IPS DF 4.7 (cell line): ENCODE results near the gene POGK.
"Not testable (repeated sequence)": the region's sequence is repeated elsewhere in the genome, so short reads cannot be mapped to it uniquely, and the experiment has no call there.

Experiments
- DNase-seq: peaks from one replicate; pipeline ENCODE4 v3.0.0-alpha.2; 2013; ENCODE audit warnings: low spot score; ENCODE audit errors: extremely low read depth

Gene POGK, protein sequence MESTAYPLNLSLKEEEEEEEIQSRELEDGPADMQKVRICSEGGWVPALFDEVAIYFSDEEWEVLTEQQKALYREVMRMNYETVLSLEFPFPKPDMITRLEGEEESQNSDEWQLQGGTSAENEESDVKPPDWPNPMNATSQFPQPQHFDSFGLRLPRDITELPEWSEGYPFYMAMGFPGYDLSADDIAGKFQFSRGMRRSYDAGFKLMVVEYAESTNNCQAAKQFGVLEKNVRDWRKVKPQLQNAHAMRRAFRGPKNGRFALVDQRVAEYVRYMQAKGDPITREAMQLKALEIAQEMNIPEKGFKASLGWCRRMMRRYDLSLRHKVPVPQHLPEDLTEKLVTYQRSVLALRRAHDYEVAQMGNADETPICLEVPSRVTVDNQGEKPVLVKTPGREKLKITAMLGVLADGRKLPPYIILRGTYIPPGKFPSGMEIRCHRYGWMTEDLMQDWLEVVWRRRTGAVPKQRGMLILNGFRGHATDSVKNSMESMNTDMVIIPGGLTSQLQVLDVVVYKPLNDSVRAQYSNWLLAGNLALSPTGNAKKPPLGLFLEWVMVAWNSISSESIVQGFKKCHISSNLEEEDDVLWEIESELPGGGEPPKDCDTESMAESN

DNA sequence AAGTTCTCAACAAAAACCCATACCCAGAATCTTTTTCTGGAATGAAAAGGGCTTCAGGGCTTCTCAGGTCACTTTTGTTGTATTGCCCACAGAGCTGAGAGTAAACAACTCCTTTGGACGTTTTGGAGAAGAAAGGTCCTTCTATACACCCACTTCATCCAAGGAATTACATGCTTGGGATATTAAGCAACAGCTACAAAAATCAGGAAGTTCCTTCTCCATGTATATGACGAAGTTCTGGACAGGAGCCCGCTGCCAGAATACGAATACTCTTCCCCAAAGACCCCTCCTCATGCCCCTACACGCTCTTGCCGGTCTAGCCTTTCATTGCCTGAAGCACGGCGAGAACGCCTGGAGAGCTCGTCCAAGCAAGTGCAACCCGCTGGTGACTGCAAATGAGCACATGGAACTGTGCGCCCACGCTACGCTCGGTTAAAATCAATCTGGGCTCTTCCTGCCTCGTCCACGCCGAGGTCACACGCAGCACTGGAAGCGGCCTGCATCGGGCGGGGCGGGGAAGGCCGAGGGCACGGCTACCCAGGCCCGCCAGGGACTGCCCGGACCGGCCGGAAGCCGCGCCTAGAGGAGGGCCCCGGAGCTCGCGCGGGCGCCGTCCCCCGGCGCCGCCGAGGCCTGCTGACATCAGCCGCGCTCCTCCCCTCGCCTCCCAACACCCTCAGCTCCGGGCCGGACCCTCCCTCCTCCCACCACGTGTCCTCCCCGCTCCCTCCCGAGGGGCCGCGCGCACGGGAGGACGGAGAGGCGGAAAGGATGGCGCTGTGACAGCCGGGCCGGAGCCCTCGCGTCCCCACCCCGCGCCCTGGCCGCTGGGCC lies at the start of gene POGK:
POGK (plus strand) TSS at position 710 of the 834 bp plus-strand sequence. CDS start 1,482 bp downstream, outside the sequence.
- DNase-seq, result no peak

DNA sequence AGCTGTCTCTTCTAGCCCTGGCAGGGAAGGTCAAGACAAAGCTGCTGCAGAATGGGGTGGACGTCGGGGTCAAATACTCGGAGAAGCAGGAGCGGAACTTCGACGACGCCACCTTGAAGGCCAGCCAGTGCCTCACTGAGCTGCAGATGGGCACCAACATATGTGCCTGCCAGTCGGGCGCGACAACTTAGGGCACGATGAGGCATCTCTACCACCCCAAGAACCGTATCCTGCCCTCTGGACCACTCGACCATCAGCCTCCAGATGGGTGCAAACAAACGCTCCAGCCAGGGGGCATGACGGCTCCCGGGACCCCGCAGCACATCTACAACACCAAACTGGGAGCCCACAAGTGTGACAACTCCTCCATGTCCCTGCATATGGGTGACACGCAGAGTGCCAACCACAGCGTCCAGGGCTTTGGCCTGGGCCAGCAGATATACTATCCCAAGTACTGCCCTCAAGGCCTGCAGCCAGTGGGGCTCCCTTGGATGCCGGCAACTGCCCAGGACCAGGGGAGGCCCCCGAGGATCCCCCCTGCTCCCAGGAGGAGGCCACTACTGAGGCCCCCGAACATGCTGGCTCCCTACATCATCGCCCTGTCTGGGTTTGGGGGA lies 42.5 kb upstream of the POGK start:
- no peak for DNase-seq

DNA sequence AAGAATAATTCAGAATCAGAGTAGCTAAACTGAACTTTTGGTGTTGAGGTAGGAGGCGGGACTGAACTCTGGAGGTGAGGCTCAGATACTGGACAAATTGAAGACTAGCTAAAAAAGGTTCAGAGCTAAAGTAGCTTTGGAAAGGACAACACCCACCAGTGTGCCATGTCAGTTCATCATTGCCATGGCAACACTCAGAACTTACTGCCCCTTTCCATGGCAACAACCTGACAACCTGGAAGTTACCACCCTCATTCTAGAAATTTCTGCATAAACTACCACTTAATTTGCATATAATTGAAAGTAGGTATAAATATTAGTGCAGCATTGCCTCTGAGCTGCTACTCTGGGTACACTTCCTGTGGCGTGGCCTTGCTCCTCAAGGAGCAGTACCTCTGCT lies 30.3 kb upstream of the POGK start:
- DNase-seq, result no peak

DNA sequence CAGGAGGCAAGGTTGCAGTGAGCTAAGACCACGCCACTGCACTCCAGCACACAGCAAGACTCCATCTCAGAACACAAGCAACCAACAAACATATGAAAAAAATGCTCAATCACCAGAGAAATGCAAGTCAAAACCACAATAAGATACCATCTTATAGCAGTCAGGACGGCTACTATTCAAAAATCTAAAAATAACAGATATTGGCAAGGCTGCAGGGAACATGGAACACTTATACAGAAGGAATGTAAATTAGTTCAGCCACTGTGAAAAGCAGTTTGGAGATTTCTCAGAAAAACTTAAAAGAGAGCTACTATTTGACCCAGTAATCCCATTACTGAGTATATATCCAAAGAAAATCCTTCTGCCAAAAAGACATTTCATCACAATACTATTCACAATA lies 27.6 kb upstream of the POGK start:
- no peak for DNase-seq

DNA sequence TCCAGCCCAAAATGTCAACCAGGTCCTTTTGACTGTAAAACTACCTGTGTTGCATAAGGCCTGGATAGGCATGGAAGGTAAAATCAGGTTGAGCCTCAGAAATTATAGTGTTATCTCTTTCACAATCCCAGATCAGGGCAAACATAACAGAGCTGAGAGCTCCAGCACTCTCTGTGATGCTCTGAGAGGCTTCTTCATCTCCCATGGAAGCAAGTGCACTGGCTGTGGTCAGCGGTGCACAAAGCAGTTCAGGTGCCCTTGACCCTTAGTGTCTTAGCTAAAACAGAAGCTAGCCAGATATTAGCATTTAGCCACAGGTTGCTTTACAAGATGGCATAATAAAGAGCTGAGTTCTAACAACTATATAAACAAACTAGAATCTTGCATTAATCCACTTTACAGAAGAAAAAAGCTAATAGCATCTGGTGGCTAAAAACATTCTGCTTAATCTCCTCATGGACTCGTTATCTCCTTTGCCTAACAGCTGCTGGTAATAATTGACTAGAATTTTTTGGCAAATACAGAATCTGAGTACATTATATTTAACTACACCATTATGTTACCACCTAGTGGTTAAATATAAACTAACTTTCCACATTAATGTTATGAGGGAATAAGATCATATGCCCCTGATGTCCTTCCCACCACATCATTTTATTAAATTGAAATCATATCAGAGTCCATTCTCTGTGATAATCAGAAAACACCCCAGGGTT lies 25.6 kb upstream of the POGK start:
- DNase-seq, result no peak

DNA sequence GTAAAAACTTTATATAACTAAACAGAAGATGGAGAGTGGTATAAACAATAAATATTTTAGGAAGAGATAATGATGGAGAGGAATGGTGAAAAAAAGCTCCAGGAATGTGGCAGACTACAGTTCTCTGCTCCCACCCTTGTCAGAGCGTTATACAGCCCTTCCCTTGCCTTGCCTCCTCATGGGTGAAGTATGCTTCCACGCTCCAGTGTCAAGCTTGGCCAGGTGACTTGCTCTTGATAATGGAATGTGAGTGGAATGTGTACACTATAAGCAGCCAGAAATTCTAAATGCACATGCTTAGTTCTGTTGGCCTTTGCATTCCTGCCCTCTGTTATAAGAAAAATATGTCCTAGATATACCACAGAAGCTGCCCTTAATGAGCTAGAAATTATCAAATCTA lies 24.7 kb upstream of the POGK start:
- DNase-seq, result no peak

DNA sequence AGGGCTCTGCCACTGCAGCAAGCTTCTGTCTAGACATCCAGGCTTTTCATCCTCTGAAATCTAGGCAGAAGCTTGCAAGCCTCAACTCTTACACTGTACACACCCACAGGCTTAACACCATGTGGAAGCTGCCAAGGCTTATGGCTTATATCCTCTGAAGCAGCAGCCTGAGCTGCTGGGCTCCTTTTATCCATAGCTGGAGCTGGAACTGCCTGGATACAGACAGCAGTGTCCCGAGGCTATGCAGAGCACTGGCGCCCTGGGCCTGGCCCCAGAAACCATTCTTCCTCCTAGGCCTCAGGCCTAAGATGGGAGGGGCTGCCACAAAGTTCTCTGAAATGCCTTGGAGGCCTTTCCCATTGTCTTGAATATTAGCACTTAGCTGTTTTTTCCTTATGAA lies 19.3 kb upstream of the POGK start:
- no peak for DNase-seq

DNA sequence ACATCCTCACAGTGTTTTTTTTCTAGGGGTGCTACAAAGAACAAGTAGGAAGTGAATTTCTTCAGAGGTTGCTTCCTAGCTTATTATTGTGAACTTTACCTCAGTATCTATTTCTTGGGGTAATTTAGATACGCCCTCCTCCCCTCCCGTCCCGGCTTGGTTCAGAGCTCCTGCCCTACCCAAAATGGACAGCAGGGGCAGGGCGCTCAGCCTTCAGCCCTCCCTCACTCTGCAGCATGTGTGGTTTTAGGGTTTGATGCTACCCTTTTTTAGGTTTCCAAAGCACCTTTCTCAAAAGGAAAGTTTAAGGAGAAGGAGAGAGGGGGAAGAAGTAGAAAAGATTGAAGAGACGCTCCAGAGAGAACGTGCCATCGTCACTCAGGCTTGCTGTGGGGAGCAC lies 16.9 kb upstream of the POGK start:
- no peak for DNase-seq

DNA sequence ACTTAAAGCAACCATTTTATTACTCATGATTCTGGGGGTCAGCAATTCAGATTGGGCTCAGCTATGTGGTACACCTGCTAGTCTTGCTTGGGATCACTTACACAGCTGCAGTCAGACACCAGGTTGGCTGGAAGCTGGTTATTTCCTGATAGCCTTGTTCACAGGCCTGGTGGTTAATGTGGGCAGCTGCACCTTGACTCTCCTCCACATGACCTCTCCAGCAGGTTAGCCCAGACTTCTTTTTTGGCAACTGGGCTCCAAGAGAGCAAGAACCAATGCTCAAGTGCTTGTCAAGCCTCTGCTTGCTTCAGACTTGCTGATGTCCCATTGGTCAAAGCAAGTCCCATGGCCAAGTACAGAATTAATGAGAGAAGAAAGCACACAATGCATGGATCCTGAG lies 11.8 kb upstream of the POGK start:
- DNase-seq, result no peak

DNA sequence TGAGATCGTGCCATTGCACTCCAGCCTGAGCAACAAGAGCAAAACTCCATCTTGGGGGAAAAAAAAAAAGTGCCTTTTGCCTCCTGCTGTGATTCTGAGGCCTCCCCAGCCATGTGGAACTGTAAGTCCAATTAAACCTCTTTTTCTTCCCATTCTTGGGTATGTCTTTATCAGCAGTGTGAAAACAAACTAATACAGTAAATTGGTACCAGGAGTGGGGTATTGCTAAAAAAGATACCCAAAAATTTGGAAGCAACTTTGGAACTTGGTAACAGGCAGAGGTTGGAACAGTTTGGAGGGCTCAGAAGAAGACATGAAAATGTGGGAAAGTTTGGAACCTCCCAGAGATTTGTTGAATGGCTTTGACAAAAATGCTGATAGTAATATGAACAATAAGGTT lies 9.5 kb upstream of the POGK start:
- not testable (repeated sequence) for DNase-seq

DNA sequence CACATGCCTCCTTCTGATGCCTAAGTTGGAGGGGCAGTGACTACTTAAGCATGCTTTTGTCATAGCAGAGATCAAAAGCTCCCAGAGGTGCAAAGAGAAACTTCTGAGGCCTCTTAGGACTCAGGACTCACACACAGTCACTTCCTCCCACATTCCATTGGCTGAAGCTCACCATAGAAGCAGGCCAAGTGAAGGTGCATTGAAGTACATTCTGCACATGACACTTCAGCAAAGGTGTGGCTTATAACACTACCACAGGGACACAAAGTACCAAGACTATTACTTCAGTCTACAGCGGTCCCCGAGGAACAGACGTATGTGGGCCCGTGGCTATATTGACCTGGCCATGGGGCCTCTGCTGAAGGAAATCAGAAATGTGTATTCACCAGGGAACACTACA lies 2.5 kb upstream of the POGK start:
- DNase-seq, result no peak

DNA sequence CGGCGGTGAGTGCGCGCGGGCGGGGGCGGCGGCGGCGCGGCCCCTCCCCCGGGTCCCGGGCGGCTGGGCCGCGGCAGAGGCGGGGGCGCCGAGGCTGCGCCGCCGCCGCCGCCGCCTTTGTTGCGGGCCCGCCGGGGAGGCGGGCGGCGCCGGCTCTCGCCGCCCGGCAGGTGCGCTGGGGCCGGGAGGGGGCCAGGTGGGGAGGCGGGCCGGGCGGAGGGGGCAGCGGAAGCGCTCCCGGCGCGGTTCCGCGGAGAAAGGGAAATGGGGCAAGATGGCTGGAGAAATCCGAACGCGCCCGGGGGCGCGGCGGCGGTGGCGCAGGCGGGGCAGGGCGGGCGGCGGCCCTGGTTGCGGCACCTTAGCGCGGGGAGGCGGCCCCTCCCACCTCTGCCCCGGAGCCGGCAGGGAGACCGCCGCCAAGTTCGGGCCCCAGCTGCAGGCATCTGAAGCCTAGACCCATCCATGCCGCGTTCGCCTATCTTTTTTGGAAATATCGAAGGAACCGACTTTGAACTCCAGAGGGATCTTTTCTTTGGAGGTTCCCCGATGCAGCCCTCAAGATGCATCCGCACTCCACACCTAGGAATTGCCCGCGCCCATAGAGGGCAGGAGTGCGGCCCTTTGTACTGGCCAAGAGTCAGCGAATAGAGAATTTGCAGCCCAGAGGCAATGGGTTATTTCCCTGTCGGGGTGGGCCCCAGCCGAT lies 479 bp downstream of the POGK start:
- DNase-seq, result no peak

DNA sequence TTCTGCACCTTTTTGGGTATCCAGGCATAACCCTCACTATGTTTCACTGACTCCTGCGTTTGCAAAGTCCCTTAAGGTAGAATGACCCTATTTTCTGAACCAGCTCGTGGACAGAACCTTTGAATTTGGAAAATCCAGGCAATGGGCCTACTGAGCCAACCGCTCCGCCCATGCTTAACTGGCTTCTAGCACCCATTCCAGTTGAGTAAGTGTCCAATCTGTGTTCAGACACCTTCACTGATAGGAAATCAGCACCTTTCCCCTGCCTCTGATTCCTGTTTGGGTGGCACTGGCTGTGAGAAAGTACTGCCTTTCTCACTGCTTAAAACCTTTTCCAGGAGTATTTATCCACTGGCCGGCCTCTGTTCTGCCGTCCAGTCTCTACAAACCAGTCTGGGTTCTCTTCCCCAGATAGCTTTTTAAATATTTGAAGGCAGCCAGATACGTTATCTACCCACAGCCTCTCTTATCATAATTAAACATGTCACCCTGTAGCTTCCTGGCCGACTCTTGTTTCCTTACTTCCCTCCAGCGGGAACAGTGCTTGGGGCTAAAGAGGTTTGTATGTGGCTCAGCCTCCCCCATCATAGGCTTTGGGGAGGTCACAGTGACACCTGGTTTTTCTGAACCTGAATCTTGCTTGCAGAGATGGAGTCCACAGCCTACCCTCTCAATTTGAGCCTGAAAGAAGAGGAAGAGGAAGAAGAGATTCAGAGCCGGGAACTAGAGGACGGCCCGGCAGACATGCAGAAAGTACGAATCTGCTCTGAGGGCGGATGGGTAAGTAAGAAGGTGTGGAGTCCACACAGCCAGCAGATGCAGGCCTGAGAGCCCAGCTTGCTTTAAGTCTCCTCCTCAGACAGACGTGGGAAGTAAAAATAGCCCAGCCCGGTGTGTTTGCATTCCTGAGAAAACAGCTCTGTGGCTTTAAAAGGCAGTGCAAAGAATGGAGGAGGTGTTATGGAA lies 1.3 kb downstream of the POGK start:
- DNase-seq, result no peak

DNA sequence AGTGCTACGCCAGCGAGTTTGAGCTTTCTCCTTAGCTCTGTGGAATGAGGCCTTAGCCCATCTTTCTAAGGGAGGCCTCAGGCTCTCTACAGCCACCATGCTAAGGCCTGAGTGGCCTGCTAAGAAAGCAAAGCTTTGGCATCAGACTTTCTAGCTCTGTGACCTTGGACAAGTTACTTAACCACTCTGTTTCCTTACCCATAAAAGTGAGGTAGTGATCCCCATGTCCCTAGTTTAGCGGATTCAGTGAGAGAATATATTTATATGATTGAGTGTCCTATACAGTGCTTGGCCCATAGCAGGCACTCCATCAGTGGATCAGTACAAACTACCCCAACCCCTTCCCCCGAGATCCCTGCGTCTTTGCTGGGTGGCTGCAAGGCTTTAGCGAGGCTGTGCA lies 4.0 kb downstream of the POGK start:
- no peak for DNase-seq

DNA sequence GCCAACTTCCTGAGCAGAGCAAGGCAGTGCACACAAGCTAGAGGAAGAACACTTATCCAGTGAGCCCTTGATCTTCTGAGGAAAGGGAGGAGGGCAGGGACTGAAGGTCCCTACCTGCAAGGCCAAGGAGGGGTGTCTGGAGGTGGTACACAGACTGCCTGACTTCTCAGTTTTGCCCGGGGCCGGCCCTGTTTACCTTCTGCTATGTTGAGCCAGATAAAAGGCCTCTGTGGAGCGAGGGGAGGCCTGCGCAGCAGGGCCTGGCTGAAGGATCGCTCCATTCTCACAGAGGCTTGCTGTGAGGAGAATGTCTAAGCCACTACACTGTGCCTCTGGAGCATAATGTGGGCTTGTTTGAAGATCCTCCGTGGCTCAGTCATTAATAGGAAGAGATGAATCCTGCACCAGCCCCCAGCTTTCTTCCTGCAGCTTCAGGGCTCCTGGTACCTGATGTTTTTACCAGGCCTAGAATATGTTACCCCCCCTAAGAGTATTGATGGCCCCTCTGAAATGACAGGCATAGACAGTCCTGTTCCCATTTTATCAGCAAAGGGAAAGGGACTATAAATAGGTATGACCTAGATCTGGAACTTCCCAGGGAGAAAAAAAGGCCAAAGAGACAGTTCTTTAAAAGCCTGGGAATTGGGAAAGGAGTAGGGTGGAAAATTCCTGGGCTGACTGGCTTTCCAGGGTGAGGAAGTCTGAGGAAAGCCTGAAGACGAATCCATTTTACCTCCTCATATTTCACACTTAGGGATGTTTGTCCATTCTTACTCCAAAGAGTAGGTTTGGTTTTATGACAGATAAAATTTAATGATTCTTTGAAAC lies 4.7 kb downstream of the POGK start:
- DNase-seq, result no peak

DNA sequence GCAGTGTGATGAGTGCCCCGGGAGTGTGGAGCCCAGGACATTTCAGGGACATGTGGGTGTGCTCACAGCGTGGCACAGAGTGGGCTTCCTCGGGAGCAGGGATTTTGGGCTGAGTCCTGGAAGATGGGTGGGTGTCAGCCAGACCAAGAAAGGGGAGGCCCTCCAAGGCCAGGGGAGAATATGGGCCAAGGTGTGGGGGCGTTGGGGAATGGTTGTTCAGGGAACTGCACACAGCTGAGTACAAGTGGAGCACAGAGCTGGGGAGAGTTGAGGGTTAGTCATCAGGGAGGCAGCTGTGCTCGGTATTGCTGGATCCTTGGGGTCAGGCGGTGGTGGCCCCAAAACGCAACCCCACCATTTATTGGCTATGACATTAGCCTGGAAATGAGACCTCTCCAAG lies 5.5 kb downstream of the POGK start:
- no peak for DNase-seq

DNA sequence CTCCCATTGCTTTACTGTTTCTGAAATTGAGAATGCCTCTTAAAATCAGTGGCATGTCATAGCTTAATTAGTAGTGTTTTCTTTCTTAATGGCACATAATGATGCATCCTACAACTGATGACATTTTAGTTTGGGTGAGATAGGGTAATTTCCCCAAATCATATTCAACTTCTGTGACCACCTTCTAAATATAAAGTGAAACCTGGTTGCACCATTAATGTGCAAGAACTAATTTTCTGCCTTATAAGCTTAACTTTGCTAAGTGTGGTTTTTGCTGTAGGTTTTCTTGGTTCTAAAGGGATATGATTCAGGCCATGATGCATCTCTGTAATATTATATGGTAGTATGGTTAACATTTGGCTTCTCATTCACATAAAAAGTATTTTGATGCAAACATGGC lies 8.9 kb downstream of the POGK start:
- no peak for DNase-seq

DNA sequence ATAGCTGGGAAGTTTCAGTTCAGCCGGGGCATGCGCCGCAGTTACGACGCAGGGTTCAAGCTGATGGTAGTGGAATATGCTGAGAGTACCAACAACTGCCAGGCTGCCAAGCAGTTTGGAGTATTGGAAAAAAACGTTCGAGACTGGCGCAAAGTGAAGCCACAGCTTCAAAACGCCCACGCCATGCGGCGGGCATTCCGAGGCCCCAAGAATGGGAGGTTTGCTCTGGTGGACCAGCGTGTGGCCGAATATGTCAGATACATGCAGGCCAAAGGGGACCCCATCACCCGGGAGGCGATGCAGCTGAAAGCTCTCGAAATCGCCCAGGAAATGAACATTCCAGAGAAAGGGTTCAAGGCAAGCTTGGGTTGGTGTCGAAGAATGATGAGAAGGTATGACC lies 9.9 kb downstream of the POGK start:
- DNase-seq, result no peak

DNA sequence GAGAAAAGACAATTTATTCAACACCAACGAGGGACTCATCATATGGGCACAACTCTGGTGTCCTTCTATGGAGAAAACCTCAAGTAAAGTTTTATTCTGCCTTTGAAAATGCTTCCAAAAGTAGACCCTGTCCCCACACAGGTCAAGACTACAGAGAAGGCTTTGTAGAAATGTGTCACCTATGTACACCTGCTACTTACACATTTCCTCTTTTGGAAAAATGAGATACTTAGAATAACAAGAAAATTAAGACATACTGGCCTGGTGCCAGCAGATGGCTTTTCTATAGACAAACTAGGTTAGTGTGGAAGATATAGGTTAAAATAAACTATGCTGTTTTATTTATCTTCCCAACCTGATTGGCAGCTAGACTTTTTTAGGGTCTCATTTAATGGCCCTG lies 13.6 kb downstream of the POGK start:
- DNase-seq, result no peak
